Fibroblast of skin of right biceps (primary cell): Measurements from ENCODE around the gene DDX60.
"Not testable (repeated sequence)": the region's sequence is repeated elsewhere in the genome, so short reads cannot be mapped to it uniquely, and the experiment has no call there.

Experiments
- DNase-seq: peaks from one replicate; pipeline ENCODE4 v3.0.0-alpha.2; 2013

The DDX60 gene, protein sequence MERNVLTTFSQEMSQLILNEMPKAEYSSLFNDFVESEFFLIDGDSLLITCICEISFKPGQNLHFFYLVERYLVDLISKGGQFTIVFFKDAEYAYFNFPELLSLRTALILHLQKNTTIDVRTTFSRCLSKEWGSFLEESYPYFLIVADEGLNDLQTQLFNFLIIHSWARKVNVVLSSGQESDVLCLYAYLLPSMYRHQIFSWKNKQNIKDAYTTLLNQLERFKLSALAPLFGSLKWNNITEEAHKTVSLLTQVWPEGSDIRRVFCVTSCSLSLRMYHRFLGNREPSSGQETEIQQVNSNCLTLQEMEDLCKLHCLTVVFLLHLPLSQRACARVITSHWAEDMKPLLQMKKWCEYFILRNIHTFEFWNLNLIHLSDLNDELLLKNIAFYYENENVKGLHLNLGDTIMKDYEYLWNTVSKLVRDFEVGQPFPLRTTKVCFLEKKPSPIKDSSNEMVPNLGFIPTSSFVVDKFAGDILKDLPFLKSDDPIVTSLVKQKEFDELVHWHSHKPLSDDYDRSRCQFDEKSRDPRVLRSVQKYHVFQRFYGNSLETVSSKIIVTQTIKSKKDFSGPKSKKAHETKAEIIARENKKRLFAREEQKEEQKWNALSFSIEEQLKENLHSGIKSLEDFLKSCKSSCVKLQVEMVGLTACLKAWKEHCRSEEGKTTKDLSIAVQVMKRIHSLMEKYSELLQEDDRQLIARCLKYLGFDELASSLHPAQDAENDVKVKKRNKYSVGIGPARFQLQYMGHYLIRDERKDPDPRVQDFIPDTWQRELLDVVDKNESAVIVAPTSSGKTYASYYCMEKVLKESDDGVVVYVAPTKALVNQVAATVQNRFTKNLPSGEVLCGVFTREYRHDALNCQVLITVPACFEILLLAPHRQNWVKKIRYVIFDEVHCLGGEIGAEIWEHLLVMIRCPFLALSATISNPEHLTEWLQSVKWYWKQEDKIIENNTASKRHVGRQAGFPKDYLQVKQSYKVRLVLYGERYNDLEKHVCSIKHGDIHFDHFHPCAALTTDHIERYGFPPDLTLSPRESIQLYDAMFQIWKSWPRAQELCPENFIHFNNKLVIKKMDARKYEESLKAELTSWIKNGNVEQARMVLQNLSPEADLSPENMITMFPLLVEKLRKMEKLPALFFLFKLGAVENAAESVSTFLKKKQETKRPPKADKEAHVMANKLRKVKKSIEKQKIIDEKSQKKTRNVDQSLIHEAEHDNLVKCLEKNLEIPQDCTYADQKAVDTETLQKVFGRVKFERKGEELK (N-terminal part only)

DNA sequence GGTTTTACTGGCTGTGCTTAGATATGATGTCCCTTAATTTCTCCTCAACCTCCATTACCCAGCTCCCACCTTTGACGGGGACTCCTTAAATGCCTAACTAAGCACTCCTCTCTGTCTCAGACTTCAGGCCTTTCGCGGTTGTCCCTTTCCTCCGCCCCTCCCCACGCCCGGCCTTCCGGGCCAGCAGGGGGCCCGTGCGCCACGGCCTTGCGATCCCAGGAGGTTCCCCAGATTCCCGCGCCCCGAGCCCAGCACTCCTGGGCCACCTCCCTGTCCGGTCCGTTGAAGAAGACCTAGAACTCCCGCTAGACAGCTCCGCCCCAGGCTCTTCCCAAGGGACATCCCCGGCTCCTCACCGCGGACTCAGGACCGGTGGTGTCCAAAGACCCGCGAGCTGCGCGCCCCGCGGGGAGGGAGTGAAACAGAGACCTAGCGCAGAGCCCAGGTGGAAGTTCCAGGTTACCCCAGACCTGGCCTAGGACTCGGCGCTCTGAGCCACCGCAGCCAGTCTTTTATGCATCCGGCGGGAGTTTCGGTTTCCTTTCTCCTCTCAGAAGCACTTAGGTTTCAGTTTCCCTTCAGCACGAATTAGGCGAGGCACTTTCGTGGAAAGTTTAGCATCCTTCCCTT is at the start of gene DDX60:
Gene DDX60 (minus strand): TSS at position 487 of the 630 bp plus-strand sequence. CDS start 7,493 bp downstream, outside the sequence.
- DNase-seq: peak; percentile 78

DNA sequence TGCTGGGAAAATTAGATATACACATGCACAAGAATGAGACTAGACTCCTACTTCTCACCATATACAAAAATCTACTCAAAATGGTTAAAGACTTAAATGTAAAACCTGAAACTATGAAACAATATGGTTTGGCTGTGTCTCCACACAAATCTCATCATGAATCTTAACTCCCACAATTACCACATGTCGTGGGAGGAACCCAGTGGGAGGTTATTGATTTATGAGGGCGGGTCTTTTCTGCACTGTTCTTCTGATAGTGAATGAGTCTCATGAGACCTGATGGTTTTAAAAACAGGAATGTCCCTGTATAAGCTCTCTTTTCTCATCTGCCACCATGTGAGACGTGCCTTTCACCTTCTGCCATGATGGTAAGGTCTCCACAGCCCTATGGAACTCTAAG is 48.5 kb upstream of the DDX60 start:
- no peak for DNase-seq

DNA sequence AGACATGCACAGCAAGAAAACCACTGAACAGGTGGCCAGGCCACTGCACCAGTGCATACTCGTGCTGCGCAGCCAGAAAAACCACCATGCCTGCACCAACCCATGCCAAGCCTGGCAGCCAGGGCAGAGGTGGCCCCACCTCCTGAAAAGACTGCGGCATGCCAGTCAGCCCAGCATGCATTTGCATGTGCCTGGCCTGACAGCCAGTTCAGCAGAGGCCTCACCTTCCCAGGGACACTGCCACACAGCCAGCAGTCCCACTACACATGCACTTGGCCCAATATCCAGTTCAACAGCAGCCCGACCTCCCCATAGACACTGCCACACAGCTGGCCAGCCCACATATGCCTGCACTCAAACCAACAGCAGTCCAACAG is 43.5 kb upstream of the DDX60 start:
- DNase-seq: no peak

DNA sequence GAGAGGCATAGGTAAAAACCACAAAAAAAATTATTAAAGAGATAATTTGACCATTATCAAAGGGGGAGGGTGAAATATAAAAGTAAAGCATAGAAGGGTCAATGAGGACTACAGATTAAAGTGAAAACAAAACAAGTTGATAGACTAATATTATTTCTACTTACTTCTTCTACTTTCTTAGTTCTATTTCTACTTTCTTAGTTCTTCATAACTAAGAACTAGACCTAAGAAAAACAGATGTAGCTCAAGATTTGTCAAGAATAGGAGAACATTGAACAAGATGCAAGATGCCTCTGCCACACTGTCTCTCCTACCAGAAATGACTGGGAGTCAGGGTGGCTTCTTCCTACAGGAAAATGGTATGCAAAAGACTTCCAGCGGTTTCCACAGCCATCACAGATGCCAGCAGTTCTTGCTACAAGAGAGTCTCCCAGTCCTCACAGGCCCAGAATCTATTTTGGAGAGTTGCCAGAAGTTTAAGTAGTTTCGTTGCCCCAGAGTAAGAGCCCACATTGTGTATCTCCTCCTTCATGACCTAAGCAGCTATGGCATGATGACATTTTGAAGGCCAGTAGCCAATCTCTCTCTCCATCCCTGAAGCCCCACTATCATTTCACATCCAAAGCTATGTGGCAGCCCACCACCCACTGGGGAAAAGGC is 42.9 kb upstream of the DDX60 start:
- DNase-seq: no peak

DNA sequence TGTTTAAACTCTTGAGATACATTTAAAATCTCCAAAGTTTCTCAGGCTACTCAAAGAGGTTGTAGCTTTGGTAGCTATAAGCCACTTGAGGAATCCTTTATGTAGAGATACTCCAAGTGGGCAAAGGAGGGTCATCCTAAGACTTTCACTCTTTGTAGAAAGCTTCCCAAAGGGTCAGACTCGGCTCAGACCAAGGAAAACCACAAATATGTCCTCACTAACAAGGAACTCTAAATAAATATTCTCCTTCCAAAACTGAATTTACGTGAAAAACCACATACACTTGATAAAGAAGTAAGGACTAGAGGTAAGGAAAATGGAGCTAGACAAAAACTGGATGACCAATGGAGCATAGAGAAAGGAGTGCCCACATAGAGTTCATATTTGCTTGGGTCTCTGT is 41.7 kb upstream of the DDX60 start:
- no peak for DNase-seq

DNA sequence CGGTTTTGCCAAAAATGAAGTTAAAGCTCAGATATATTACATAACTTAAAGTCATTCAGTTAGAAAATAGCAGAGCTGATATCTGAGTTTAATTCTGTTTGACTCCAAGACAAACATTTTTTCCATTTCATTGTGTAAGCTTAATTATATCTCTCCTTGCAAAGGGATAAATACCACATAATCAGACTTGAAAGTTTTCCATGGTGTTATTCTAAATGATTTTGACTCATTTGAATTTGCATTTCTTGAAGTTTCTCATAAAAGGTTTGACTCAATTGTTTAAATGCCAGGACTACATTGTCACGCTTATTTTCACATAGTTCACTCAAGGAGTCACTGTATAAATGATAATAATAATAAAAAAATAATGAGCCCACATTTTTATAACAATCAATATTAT is 39.4 kb upstream of the DDX60 start:
- DNase-seq: no peak

DNA sequence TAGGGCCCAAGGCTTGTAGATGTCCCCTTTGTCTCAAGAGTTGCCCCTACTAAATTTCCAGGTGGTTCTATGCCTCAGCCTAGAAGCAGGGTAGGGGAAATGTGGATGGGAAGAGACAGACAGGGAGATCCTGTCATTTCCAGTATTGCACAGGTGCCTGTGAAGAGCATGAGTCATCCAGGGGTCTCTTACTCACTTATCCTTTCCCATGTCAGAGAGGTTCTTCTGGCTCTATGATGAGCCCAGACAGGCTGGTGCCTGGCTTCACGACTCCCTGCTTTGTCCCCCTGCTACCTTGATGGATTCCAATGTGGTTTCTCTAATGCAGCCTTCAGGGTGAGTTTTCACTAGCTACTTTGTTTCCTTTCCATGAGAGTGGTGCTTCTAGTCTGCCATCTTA is 35.2 kb upstream of the DDX60 start:
- DNase-seq: no peak

DNA sequence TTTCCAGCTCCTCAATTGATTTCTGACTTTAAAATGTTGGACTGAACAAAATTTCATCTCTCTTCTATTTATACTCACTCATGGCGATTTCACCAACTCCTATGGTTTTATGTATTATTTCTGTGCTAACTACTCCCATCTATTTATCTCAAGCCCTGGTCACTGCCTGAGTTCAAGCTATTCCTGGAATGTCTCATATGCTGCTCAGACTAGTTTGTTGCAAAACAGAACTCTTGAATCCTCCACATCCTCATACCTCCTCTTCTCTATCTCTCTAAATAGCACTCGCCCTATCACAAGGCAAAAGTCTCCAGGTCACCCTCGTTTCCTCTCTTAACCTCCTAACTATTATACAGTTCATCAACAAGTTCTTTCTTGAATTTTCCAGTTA is 19.0 kb upstream of the DDX60 start:
- peak; percentile 7 for DNase-seq

DNA sequence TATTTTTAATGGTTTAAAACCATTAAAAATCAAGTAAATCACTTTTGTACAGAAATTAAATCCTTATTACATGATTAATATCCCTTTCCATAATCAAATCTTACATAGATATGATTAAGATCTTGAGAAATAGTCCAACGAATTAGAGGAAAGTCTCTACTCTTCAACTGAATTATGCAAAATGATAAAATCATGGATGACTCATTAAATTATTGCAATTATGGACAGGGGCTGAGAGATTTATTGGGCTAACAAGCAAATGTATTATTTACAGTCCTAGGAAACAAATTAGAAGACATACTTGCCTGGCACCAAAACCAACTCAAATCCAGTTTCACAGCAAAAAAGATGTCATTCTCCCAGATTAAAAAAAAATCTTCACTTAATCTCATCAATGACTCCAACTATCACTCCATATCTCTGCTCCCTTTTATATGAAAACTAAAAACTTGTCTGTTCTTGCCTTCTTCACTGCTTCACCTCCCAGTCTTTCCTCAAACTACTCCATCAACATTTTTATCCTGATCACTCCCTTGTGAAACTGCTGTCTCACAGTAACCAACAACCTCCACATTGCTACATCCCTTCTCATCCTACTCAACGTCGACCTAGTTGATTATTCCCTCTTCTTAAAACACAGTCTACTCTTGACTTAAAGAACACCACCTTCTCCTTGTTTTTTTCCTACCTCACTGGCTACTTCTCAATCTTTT is 18.4 kb upstream of the DDX60 start:
- no peak for DNase-seq

DNA sequence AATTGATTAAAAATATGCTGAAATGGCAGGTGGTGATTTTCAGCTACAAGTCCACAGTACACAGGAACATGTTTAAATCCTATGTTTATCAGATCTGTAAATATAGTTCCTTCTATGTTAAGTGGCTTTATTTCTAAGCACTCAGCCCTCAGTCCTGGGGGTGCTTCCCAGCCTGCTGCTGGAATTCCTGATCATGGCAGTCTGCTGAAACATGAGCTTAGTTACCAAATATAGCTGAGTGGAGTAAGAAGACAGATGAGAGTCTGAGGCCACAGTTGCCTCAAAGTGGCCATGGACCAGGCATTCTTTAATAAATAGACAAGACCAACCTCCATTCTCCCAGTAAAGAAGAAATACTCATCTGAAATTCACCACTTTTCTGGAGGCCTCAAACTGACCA is 17.1 kb upstream of the DDX60 start:
- DNase-seq: peak; percentile 8

DNA sequence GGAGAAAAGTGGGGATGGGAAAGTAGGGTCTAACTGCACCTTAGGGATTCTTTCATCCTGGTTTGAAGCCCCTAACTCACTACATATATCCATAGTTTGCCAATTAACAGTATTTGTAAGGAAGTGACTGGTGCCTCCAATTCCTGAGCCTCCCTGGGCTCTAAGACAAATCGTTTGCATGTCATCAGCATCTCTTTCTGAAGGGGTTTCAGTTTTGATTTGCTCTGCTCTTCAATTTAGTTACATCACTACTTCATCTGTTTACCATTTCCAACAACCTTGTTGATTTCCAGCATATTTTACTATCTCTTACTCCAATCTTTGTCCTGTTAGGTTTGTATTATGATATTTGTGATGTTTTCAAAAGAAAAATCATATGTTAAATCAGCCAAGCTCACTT is 15.5 kb upstream of the DDX60 start:
- DNase-seq: no peak

DNA sequence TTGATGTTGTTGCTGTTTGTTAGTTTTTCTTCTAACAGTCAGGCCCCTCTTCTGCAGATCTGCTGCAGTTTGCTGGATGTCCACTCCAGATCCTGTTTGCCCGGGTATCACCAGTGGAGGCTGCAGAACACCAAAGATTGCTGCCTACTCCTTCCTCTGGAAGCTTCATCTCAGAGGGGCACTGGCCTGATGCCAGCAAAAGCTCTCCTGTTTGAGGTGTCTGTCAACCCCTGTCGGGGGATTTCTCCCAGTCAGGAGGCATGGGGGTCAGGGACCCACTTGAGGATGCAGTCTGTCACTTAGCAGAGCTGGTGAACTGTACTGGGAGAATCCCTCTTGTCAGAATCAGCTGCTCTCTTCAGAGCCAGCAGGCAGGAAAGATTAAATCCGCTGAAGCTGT is 12.0 kb upstream of the DDX60 start:
- not testable (repeated sequence) for DNase-seq

DNA sequence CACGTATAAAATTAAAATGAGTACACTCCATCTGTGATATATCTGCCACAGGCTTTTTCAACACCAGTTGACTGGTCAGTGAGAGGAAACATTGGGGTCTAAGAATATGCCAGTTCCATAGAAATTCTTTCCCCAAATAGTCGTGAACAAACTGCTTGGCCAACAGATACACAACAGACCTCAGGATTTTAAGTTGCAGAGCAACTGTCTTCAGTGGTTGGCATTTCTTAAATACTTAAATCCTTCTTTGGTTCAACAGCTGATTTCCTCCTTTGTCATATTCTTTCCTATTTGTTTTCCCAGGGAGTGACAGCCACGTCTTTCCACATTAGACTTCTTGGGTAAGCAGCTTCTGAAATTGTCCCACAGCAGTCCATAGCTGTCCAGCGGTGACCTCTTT is 7.0 kb upstream of the DDX60 start:
- DNase-seq: no peak

DNA sequence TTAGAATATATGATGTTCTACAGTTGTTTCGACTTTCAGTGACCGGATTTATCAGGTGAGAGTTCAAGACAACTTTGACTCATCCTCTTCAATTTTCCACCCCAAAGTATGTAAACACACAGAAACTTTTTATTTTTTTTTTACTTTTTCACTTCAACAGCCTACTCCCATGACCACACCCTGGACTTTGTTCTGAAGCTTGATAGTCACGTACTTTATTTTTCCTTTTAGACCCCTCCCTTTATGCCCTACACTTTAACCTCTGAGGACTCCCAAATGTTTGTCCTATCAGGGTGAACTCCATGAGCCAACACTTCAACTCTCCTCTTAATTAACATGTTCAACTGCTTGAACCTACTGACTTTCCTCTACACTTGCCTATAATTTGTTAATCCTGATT is 2.5 kb upstream of the DDX60 start:
- no peak for DNase-seq

DNA sequence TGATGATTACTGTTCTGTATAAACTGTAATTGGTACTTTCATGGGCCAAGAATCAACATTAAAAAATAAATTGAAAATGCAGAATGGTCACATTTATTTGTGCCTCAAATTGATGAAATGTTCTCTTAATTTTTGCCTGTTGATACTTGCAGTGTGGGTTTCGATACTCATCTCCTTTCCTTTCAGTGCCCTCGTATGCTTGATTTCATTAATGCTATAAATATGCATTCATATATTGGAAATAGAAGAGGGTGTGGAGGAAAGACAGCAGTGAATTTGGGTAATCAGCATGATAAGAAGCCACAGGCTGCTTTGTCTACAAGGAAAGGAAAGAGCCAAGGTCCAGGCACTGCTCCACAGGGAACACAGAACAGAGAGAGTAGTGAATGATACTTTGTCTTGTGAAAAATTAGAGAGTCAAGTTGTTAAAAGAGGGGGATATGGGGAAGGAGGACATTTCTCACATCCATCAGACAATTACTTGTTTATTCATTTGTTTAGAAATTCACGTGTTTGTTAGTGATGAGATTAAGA is 1.0 kb upstream of the DDX60 start:
- DNase-seq: no peak

DNA sequence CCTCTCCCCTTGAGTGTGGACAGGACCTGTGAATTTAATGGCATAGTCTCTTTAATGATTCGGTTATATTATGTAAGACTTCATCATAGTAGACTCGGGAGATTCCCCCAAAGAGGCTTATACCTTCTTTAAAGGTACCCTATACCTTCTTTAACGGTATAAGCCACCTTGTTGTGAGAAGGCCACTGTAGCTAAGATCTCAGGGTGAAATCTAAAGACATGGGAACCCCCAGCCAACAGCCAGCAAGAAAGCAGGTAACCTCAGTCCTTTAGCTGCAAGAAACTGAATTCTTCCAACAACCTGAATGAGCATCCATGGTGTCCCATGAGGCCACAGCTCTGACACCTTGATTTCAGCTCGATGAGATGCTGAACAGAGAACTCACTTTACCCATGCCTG is 931 bp downstream of the DDX60 start:
- no peak for DNase-seq

DNA sequence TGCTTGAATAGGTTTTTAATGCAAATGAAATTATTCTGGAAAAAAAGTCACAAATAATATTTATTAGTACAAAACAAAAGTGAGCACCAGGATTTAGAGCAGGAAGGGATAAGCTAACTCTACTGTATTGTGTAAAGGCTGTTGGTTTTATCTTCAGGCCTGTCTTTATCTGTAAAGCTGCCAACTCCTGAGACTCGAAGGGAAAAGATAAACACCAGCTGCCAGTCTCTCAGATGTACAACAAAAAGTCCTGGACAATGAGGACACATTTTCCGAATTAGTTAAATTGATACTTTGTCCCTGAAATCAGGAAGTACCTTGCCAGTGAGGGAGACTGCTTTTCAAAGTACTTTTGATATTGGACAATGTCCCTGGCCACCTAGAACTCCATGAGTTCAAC is 8.8 kb downstream of the DDX60 start:
- no peak for DNase-seq

DNA sequence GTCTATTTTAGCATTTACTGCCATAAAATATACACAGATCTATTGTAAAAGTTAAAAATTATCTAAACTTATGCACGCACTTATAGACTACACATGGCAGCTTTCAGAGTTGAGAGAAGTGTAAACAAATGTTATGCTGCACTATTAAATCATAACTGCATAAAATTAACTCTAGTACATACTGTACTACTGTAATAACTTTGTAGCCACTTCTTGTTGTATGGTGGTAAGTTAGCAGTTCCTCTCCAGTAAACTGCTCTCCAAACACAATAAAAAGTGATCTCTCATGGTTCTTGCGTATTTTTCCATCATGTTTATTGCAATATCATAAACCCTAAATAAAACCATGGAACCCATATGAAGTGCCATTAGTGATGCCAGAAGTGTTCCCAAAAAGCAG is 9.6 kb downstream of the DDX60 start:
- DNase-seq: no peak

DNA sequence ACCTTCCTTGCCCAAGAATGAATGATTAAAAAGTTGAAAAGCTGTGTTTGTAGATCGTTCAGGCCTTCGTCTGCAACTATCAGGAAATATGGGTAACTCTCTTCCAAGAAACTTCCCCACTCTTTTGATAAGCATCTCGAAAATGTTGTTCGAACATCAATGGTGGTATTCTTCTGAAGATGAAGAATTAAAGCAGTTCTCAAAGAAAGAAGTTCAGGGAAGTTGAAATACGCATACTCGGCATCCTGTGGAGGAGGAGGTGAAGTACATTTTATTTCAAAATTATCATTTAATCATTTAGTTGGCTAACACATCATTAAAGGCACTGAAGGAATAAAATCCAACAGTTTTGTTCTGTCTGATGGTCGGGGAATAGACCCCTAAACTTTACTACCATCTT is 12.1 kb downstream of the DDX60 start:
- DNase-seq: no peak

DNA sequence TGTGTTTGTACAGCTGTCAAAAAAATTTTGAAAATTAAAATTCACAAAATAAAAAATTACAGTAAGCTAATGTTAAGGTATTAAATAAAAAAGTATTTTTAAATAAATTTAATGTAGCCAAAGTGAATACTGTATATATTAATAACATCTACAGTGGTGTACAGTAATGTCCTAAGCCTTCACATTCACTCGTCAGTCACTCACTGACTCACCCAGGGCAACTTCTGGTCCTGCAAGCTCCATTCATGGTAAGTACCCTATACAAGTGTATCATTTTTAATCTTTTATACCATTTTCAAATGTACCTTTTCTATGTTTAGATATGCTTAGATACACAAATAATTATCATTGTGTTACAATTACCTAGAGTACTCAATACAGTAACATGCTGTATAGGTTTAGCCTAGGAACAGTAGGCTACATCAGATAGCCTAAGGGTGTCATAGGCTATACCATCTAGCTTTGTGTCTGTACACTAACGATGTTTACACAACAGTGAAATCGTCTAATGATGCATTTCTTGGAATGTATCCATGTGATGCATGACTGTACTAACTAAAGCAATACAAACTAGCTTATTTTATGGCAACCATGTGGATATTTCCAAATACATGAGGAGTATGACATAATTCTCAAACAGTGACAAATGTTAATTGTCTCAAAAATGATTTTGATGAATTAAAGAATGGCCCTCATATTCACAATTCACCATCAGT is 13.7 kb downstream of the DDX60 start:
- peak; percentile 67 for DNase-seq

DNA sequence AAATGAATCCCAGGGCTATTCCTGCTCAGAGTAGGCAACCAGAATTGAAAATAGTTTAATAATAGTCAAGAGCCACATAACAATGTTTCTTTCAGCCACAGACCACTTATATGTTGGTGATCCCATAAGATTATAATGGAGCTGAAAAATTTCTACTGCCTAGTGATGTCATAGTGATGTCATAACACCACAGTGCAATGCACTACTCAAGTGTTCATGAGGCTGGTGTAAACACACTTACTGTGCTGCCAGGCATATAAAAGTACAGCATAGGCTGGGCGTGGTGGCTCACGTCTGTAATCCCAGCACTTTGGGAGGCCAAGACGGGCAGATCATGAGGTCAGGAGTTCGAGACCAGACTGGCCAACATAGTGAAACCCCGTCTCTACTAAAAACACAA is 15.1 kb downstream of the DDX60 start:
- not testable (repeated sequence) for DNase-seq
